ENCODE results near the gene CLSTN2.

- TF ChIP-seq CTCF (IDR thresholded peaks at IDR 0.05; ENCODE audit: insufficient read depth, low read depth, low read length) (no peak), EZH2 (IDR thresholded peaks at IDR 0.05; ENCODE audit: insufficient read depth, low read length) (no peak)
Measured at GRCh38 chr3:140555666-140556065, 620.7 kb downstream of the CLSTN2 start.
